ENCODE measurements around the gene ZNF836. TPM values are rescaled to one million over a fixed set of nuclear protein-coding genes. Genes with fewer than 3 reads are reported as not detected.

ZNF836 gene
- total and polyA plus RNA-seq, 2 donors (not counting 3 experiments of a cell fraction or from before 2014, with no cell fraction given): 2.1 to 9.3 TPM

DNA sequence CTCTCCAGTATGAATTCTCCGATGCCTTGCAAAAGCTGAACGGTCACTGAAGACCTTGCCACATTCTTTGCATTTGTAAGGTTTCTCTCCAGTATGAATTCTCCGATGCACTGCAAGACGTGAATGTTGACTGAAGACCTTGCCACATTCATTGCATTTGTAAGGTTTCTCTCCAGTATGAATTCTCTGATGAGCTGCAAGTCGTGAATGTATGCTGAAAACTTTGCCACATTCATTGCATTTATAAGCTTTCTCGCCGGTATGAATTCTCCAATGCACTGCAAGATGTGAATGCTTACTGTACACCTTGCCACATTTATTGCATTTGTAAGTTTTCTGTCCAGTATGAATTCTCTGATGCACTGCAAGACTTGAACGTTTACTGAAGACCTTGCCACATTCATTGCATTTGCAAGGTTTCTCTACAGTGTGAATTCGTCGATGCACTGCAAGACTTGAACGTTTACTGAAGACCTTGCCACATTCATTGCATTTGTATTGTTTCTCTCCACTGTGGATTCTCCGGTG, 55.8 kb downstream of the ZNF836 start:
- Histone ChIP-seq H3K27ac (ENCODE audit: insufficient read depth, low read depth, low read length) (no peak overlapping the region), H3K36me3 (ENCODE audit: control insufficient read depth in 2 of 2, extremely low read depth in 1 of 2, insufficient read depth in 2 of 2, low read length in 2 of 2) (peaks cover 0 to 13% of the 10 kb centered on the region in 2 experiments), H3K4me2 (ENCODE audit: insufficient read depth, low read length) (no peak overlapping the region), H3K9me1 (replicated peaks; ENCODE audit: control insufficient read depth, extremely low read depth, insufficient read depth, low read length) (no peaks in the 10 kb centered on the region), H3K4me3 (replicated peaks in 1 of 3; ENCODE audit: insufficient read depth in 1 of 3, low read depth in 1 of 3, low read length in 3 of 3) (no peak overlapping the region), H3K9me3 (replicated peaks; ENCODE audit: control insufficient read depth, insufficient read depth, low read length) (peaks cover 38% of the 10 kb centered on the region), H3K4me1 (ENCODE audit: control insufficient read depth, extremely low read depth, insufficient read depth, low read length) (no peaks in the 10 kb centered on the region), H3K27me3 (ENCODE audit: control insufficient read depth in 2 of 2, insufficient read depth in 2 of 2, low read length in 2 of 2) (no peaks in the 10 kb centered on the region), H3K79me2 (ENCODE audit: control insufficient read depth, insufficient read depth, low read length) (no peaks in the 10 kb centered on the region), H4K20me1 (replicated peaks; ENCODE audit: control insufficient read depth, extremely low read depth, insufficient read depth, low read length) (no peaks in the 10 kb centered on the region), H2AFZ (ENCODE audit: low read depth, low read length) (no peak overlapping the region), H3K9ac (replicated peaks; ENCODE audit: extremely low read depth, insufficient read depth, low read length) (no peak overlapping the region)
- ChIA-PET CTCF (no interaction called here), POLR2A (no interaction called here)
- intact Hi-C loops (cut with micrococcal nuclease): no loop called here
- BruUV-seq (replicated peaks): no TSS peak
- no peak for DNase-seq (ENCODE audit: low read depth, low spot score)
- no peak for TF ChIP-seq JUN (IDR thresholded peaks at IDR 0.05; ENCODE audit: borderline replicate concordance, insufficient read depth, insufficient read length, low read depth)
- TF ChIP-seq, protein P1, sequence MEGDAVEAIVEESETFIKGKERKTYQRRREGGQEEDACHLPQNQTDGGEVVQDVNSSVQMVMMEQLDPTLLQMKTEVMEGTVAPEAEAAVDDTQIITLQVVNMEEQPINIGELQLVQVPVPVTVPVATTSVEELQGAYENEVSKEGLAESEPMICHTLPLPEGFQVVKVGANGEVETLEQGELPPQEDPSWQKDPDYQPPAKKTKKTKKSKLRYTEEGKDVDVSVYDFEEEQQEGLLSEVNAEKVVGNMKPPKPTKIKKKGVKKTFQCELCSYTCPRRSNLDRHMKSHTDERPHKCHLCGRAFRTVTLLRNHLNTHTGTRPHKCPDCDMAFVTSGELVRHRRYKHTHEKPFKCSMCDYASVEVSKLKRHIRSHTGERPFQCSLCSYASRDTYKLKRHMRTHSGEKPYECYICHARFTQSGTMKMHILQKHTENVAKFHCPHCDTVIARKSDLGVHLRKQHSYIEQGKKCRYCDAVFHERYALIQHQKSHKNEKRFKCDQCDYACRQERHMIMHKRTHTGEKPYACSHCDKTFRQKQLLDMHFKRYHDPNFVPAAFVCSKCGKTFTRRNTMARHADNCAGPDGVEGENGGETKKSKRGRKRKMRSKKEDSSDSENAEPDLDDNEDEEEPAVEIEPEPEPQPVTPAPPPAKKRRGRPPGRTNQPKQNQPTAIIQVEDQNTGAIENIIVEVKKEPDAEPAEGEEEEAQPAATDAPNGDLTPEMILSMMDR (IDR thresholded peaks at IDR 0.05; ENCODE audit: extremely low read depth in 1 of 2, insufficient read depth in 1 of 2, low read depth in 1 of 2, low read length in 2 of 2): no peak
- TF ChIP-seq POLR2AphosphoS5 (IDR thresholded peaks at IDR 0.05; ENCODE audit: insufficient read depth, low read depth, low read length): no peak
- no peak for TF ChIP-seq POLR2A (IDR thresholded peaks at IDR 0.05; ENCODE audit: low read depth, low read length)
- no peak for TF ChIP-seq MYC (IDR thresholded peaks at IDR 0.05; ENCODE audit: low read depth, low read length)
- TF ChIP-seq GATA2 (IDR thresholded peaks at IDR 0.05; ENCODE audit: insufficient read depth, insufficient read length, low read depth, low read length): no peak
- peak; percentile 71 for FAIRE-seq
- dilution Hi-C loops (cut with MboI; ENCODE audit: extremely low pct_ligation_motif_present, low sequenced_read_pairs): no loop called here

DNA sequence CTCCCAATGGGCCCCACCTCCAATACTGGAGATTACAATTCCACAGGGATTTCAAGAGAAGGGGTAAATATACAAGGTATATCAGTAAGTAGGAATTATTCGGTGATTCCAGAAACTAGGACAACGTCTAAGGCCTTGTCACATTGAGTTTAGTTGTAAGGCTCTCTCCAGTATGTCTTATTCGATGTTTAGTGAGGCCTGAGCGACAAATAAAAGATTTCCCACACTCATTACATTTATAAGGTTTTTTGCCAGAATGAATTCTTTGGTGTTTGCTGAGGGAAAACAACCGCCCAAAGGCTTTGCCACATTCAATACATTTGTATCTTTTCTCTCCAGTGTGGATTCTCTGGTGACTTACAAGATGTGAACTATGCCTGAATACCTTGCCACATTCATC, 56.7 kb downstream of the ZNF836 start:
- no peaks in the 10 kb centered on the region for H3K79me2 ChIP-seq (ENCODE audit: control insufficient read depth, insufficient read depth, low read length)
- DNase-seq (ENCODE audit: low read depth, low spot score) (no peak), FAIRE-seq (no peak)
- ChIA-PET CTCF (no interaction called here), POLR2A (no interaction called here)
- no TSS peak for BruUV-seq (replicated peaks)
- no peak for TF ChIP-seq MYC (IDR thresholded peaks at IDR 0.05; ENCODE audit: low read depth, low read length)
- no peak for TF ChIP-seq POLR2A (IDR thresholded peaks at IDR 0.05; ENCODE audit: low read depth, low read length)
- no peak for TF ChIP-seq GATA2 (IDR thresholded peaks at IDR 0.05; ENCODE audit: insufficient read depth, insufficient read length, low read depth, low read length)
- no peak for TF ChIP-seq EZH2 (IDR thresholded peaks at IDR 0.05; ENCODE audit: borderline replicate concordance, low read depth, low read length, severe bottlenecking)
- no peak for TF ChIP-seq FOS (IDR thresholded peaks at IDR 0.05; ENCODE audit: borderline replicate concordance, insufficient read depth, low read length)
- TF ChIP-seq POLR2AphosphoS5 (IDR thresholded peaks at IDR 0.05; ENCODE audit: insufficient read depth, low read depth, low read length): no peak
- TF ChIP-seq, protein P2, sequence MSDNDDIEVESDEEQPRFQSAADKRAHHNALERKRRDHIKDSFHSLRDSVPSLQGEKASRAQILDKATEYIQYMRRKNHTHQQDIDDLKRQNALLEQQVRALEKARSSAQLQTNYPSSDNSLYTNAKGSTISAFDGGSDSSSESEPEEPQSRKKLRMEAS (IDR thresholded peaks at IDR 0.05; ENCODE audit: insufficient read depth, insufficient read length): no peak
- no peak for TF ChIP-seq JUN (IDR thresholded peaks at IDR 0.05; ENCODE audit: borderline replicate concordance, insufficient read depth, insufficient read length, low read depth)
- TF ChIP-seq, protein P1 (IDR thresholded peaks at IDR 0.05; ENCODE audit: extremely low read depth in 1 of 2, insufficient read depth in 1 of 2, low read depth in 1 of 2, low read length in 2 of 2): no peak
- no peaks in the 10 kb centered on the region for H3K4me1 ChIP-seq (ENCODE audit: control insufficient read depth, extremely low read depth, insufficient read depth, low read length)
- H3K9me3 ChIP-seq (replicated peaks; ENCODE audit: control insufficient read depth, insufficient read depth, low read length): peaks cover 40% of the 10 kb centered on the region
- dilution Hi-C loops (cut with MboI; ENCODE audit: extremely low pct_ligation_motif_present, low sequenced_read_pairs): no loop called here
- H4K20me1 ChIP-seq (replicated peaks; ENCODE audit: control insufficient read depth, extremely low read depth, insufficient read depth, low read length): no peaks in the 10 kb centered on the region
- no peak overlapping the region for H2AFZ ChIP-seq (ENCODE audit: low read depth, low read length)
- H3K4me3 ChIP-seq (replicated peaks in 1 of 3; ENCODE audit: insufficient read depth in 1 of 3, low read depth in 1 of 3, low read length in 3 of 3): no peak overlapping the region
- no peak overlapping the region for H3K4me2 ChIP-seq (ENCODE audit: insufficient read depth, low read length)
- intact Hi-C loops (cut with micrococcal nuclease): no loop called here
- H3K9ac ChIP-seq (replicated peaks; ENCODE audit: extremely low read depth, insufficient read depth, low read length): no peak overlapping the region
- H3K36me3 ChIP-seq (ENCODE audit: control insufficient read depth in 2 of 2, extremely low read depth in 1 of 2, insufficient read depth in 2 of 2, low read length in 2 of 2): peaks cover 0 to 13% of the 10 kb centered on the region in 2 experiments
- no peaks in the 10 kb centered on the region for H3K9me1 ChIP-seq (replicated peaks; ENCODE audit: control insufficient read depth, extremely low read depth, insufficient read depth, low read length)
- H3K27ac ChIP-seq (ENCODE audit: insufficient read depth, low read depth, low read length): no peak overlapping the region
- H3K27me3 ChIP-seq (ENCODE audit: control insufficient read depth in 2 of 2, insufficient read depth in 2 of 2, low read length in 2 of 2): no peaks in the 10 kb centered on the region

Data from endothelial cell of umbilical vein (primary cell).